ENCODE data around the gene ZIK1. TPM values are rescaled to one million over a fixed set of nuclear protein-coding genes. Genes with fewer than 3 reads are reported as not detected.

ZIK1 gene
- total RNA-seq (10 to 100 TPM; 23.9 to 24.9 TPM), polyA plus RNA-seq (10 to 100 TPM in 1 of 3 donors, 1 to 10 TPM in 2; 4.2 to 11.4 (median 7.9) TPM), total RNA-seq (15.0 to 32.6 (median 23.7) reads per million in 6 experiments)

DNA sequence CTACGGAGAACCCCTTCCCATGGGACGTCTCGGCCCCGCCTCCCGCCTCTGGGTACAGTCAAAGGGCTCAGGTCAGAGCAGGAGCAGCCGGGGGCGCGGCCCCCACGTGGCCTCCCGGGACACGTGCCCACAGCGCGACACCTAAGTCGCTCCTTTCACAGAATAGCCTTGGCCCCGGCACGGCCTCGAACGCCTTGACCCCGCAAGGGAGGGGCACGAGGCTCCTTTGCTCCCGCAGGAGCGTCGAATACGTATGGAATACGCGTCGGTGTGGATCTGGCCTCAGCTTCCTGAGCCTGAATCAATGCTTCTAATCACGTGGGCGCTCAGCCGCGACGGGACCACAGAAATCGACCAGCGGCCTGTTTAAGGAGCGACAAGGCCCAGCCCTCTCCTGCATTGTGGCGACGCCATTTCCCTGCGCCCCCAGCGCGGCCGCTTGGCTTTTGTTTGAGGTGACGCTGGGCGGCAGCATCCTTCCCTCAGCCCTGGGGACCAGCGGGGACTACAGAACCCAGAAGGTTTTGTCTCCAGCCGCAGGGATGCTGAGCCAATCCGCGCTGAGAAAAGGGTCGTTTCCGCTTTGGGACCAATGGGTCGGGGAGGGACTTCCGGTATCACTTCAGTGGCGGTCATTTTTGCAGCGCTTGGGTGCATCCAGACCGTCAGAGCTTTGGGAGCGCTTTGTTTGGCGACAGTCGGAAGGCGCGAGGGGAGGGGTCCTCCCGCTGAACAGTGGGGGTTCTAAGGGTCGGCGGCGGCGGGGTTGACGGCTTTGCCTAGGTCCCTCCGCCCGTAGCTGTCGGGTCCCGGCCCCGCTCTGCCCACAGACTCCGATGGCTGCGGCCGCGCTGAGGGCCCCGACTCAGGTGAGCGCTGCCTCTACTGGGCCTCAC is at the start of gene ZIK1:
Gene ZIK1 (plus strand): TSS at position 625 of the 896 bp plus-strand sequence. CDS start 212 bp downstream, at position 837.
- H3K27me3 Mint-ChIP-seq = no peaks in the 10 kb centered on the region
- H3K4me1 Mint-ChIP-seq = peaks cover 14 to 27% (median 23%) of the 10 kb centered on the region in 4 donors
- peaks cover 42 to 51% (median 45%) of the 10 kb centered on the region in 3 donors for H3K36me3 Mint-ChIP-seq
- peaks cover 18 to 72% (median 50%) of the 10 kb centered on the region in 9 donors for H3K9me3 Mint-ChIP-seq
- POLR2A ChIA-PET = interaction anchor here (0.6 to 1.9 kb wide), 11 partner anchors 13 to 346 kb away, joined by 3 to 6 read pairs (median 4); partner anchors contain the start of genes ZNF134, ZNF211, ZNF419 and ZNF671
- DNase-seq = peak; percentile 76 to 97 (median 88)
- peak within 1 kb of the TSS; percentile 93 to 99 (median 98) for H3K4me3 Mint-ChIP-seq
- H3K27ac Mint-ChIP-seq = peak within 1 kb of the TSS; percentile 84 to 96 (median 91)
- peak; percentile 91 to 92 for ATAC-seq

- no peak for ATAC-seq
- no peak overlapping the region for H3K27ac Mint-ChIP-seq
- DNase-seq = no peak
- peaks cover 84 to 100% (median 92%) of the 10 kb centered on the region in 3 donors for H3K36me3 Mint-ChIP-seq
- no peaks in the 10 kb centered on the region for H3K27me3 Mint-ChIP-seq
- POLR2A ChIA-PET = no interaction called here
- H3K4me1 Mint-ChIP-seq = peaks cover 0 to 10% (median 2%) of the 10 kb centered on the region in 4 donors
- H3K9me3 Mint-ChIP-seq = peaks cover 13 to 100% (median 60%) of the 10 kb centered on the region in 9 donors
- H3K4me3 Mint-ChIP-seq = no peak overlapping the region
These were observed 45.9 kb upstream of the ZIK1 start for GRCh38 chr19:57537953-57538547.

GRCh38 chr19:57546513-57546912 is 37.4 kb upstream of the ZIK1 start:
- no peak for DNase-seq
- Mint-ChIP-seq H3K4me1 (peaks cover 0 to 8% (median 1%) of the 10 kb centered on the region in 4 donors), H3K36me3 (peaks cover 78 to 98% (median 89%) of the 10 kb centered on the region in 3 donors), H3K27ac (no peak overlapping the region), H3K9me3 (peaks cover 19 to 100% (median 60%) of the 10 kb centered on the region in 9 donors), H3K27me3 (no peaks in the 10 kb centered on the region), H3K4me3 (no peak overlapping the region)
- ATAC-seq = no peak
- POLR2A ChIA-PET = no interaction called here

- H3K27ac Mint-ChIP-seq = no peak overlapping the region
- POLR2A ChIA-PET = no interaction called here
- no peaks in the 10 kb centered on the region for H3K27me3 Mint-ChIP-seq
- H3K4me1 Mint-ChIP-seq = peaks cover 5 to 17% (median 12%) of the 10 kb centered on the region in 4 donors
- ATAC-seq (no peak), DNase-seq (no peak)
- H3K4me3 Mint-ChIP-seq = no peak overlapping the region
- peaks cover 79 to 100% (median 98%) of the 10 kb centered on the region in 3 donors for H3K36me3 Mint-ChIP-seq
- H3K9me3 Mint-ChIP-seq = peaks cover 15 to 91% (median 49%) of the 10 kb centered on the region in 9 donors
These were observed 31.5 kb upstream of the ZIK1 start for GRCh38 chr19:57552432-57552831.

DNA sequence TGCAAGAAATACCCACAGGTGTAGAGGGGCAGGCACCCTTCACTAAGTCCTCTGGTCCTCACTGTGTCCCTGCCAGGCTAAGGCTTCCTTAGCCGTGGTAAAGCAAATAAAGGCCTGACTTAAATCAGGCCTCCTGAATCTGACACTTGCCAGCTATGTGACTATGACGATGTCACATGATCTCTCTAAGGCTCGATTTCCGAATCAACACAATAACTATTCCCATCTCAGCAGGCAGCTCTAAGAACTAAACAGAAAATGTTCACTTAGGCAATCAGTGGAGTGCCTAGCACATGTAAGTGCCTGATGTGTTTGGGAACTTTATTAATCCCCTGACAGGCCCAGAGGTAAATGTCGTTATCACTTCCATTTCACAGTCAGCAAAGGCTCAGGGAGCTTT is 26.3 kb upstream of the ZIK1 start:
- peak overlapping the region in 5 of 10 donors; percentile 40 to 98 (median 84) for H3K27ac Mint-ChIP-seq
- POLR2A ChIA-PET = no interaction called here
- H3K4me3 Mint-ChIP-seq = peak overlapping the region; percentile 95 to 99 (median 98)
- DNase-seq (no peak), ATAC-seq (no peak)
- H3K27me3 Mint-ChIP-seq = peaks cover 0 to 5% (median 0%) of the 10 kb centered on the region in 5 donors
- H3K36me3 Mint-ChIP-seq = peaks cover 51 to 58% (median 58%) of the 10 kb centered on the region in 3 donors
- peaks cover 28 to 46% (median 36%) of the 10 kb centered on the region in 4 donors for H3K4me1 Mint-ChIP-seq
- peaks cover 0 to 63% (median 31%) of the 10 kb centered on the region in 9 donors for H3K9me3 Mint-ChIP-seq

DNA sequence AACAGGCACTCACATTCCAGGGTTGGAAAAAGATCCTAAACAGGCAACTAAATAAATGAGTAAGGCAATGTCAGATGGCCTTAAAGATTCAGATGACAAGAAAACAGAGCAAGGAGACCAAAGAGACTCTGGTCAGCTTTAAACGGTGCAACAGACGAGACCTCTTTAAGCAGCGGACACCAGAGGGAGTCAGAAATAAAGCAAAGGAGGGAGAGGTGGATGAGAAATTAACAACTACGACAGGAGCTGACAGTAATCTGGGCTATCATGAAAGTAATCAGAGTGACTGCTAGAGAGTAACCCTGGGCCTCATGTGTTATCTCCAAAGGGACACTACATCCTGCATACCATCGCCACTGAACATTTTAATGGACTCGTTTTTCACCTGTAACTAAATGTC is 25.4 kb upstream of the ZIK1 start:
- H3K27ac Mint-ChIP-seq = peak overlapping the region in 9 of 10 donors; percentile 32 to 98 (median 94)
- no peak for ATAC-seq
- DNase-seq = no peak
- H3K36me3 Mint-ChIP-seq = peaks cover 42 to 56% (median 51%) of the 10 kb centered on the region in 3 donors
- peaks cover 28 to 46% (median 36%) of the 10 kb centered on the region in 4 donors for H3K4me1 Mint-ChIP-seq
- H3K4me3 Mint-ChIP-seq = peak overlapping the region; percentile 95 to 99 (median 98)
- POLR2A ChIA-PET = interaction anchor here (1.0 kb wide), 1 partner anchor 31 kb away, joined by 3 read pairs; no protein-coding TSS in a partner anchor
- H3K9me3 Mint-ChIP-seq = peaks cover 0 to 60% (median 31%) of the 10 kb centered on the region in 9 donors
- peaks cover 0 to 5% (median 0%) of the 10 kb centered on the region in 5 donors for H3K27me3 Mint-ChIP-seq

DNA sequence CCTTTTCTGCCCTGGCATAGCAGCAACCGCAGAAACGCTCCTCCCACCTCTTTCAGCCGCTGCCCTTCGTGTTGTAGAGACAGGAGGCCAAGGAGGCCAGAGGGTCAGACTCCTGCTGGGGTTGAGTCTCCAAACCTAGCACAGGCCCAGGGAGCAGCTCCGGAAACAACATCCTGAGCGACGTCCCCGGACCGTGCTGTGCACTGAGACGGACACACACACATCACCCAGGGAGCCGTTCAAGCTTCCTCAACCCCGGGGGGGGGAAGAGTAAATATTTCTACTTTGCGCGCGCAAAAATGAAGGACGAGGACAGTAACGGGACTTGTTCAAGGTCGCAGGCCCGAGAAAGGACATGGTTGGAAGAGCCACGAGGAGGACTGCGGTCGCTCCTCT is 24.9 kb upstream of the ZIK1 start:
- POLR2A ChIA-PET = interaction anchor here (1.0 kb wide), 1 partner anchor 31 kb away, joined by 3 read pairs; no protein-coding TSS in a partner anchor
- Mint-ChIP-seq H3K27me3 (peaks cover 0 to 5% (median 0%) of the 10 kb centered on the region in 5 donors), H3K4me3 (peak overlapping the region; percentile 95 to 99 (median 98)), H3K4me1 (peaks cover 28 to 46% (median 36%) of the 10 kb centered on the region in 4 donors), H3K9me3 (peaks cover 0 to 60% (median 34%) of the 10 kb centered on the region in 9 donors), H3K27ac (peak overlapping the region; percentile 86 to 98 (median 95)), H3K36me3 (peaks cover 37 to 59% (median 50%) of the 10 kb centered on the region in 3 donors)
- ATAC-seq (peak; percentile 34 to 43), DNase-seq (peak in 5 of 10 donors; percentile 6 to 23 (median 13))

DNA sequence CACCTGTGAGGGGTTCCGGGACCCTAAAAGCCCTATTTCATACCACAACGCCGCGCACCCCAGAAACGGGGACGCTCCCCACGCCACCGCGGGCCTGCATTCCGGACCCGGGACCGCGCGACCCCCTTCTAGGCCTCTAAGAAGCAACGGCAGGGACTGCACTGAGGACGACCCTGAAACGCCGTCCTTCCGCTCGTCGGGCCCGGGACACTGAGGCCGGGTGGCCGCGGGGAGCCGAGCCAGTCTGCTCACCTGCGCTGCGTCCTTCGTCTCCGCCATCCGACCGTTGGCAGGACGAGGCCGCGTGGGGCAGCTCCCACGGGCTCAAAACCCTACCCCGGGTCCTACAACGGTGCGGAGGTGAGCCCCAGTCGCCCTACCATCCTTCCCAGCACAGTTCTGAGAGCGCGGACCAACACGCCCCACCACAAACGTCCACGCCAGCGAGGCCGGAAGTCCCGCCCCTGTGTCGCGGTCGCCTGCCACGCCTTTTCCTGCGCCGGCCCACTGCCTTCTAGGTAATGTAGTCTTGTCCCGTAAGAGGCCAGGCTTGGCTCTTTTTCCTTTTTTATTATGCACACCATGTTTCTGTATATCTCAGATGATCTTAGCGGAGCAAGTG is 24.4 kb upstream of the ZIK1 start, which contains the start of gene ZNF550:
Gene ZNF550 (minus strand): TSS at position 460 of the 622 bp plus-strand sequence. CDS start 181 bp downstream, at position 279.
- peak; percentile 78 to 94 (median 84) for DNase-seq
- ATAC-seq = peak; percentile 96 to 97
- Mint-ChIP-seq H3K4me1 (peaks cover 28 to 46% (median 36%) of the 10 kb centered on the region in 4 donors), H3K27ac (peak within 1 kb of the TSS; percentile 88 to 98 (median 95)), H3K27me3 (peaks cover 0 to 5% (median 0%) of the 10 kb centered on the region in 5 donors), H3K4me3 (peak within 1 kb of the TSS; percentile 95 to 99 (median 98)), H3K36me3 (peaks cover 32 to 56% (median 47%) of the 10 kb centered on the region in 3 donors), H3K9me3 (peaks cover 0 to 60% (median 34%) of the 10 kb centered on the region in 9 donors)
- POLR2A ChIA-PET = interaction anchor here (1.0 kb wide), 1 partner anchor 32 kb away, joined by 3 read pairs; no protein-coding TSS in a partner anchor

GRCh38 chr19:57560049-57560491 is 23.9 kb upstream of the ZIK1 start:
- Mint-ChIP-seq H3K4me1 (peaks cover 26 to 46% (median 34%) of the 10 kb centered on the region in 4 donors), H3K4me3 (peak overlapping the region; percentile 95 to 99 (median 98)), H3K9me3 (peaks cover 0 to 60% (median 32%) of the 10 kb centered on the region in 9 donors), H3K27ac (peak overlapping the region; percentile 88 to 98 (median 95)), H3K27me3 (peaks cover 0 to 5% (median 0%) of the 10 kb centered on the region in 5 donors), H3K36me3 (peaks cover 27 to 54% (median 43%) of the 10 kb centered on the region in 3 donors)
- ATAC-seq = no peak
- POLR2A ChIA-PET = no interaction called here
- DNase-seq = no peak

DNA sequence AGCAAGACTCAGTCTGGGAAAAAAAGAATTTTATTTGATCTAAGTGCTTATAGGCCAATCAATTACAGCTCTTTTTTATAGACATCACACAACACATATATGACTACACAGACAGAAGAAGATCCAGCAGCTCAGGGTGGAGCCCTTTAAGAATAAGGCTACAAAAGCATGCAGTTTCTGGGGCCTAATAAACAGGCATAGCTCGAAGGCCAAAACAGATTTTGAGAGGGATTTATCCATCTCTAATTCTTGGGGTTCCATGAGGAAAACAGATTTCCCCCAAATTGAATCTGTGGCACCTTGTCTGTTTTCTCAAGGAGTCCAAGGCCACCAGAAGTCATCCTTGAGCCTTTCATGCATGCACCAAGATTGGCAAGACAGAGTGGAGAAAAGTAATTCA is 20.4 kb upstream of the ZIK1 start:
- Mint-ChIP-seq H3K9me3 (peaks cover 0 to 75% (median 44%) of the 10 kb centered on the region in 9 donors), H3K27ac (no peak overlapping the region), H3K36me3 (peaks cover 0 to 61% (median 21%) of the 10 kb centered on the region in 3 donors), H3K27me3 (peaks cover 0 to 5% (median 0%) of the 10 kb centered on the region in 5 donors), H3K4me1 (peaks cover 14 to 21% (median 17%) of the 10 kb centered on the region in 4 donors), H3K4me3 (no peak overlapping the region)
- no peak for ATAC-seq
- POLR2A ChIA-PET = interaction anchor here (0.7 kb wide), 1 partner anchor 536 kb away, joined by 4 read pairs; no protein-coding TSS in a partner anchor
- no peak for DNase-seq

Measured in naive thymus-derived CD8-positive, alpha-beta T cell (primary cell).